ENCODE data around the gene C1orf21. TPM values are rescaled to one million over a fixed set of nuclear protein-coding genes. Genes with fewer than 3 reads are reported as not detected.

Gene C1orf21
- total and polyA plus RNA-seq, 2 donors (not counting 1 experiment from before 2014, with no cell fraction given): 53.0 to 95.4 TPM

GRCh38 chr1:184630679-184631060 lies 243.8 kb downstream of the C1orf21 start:
- Histone ChIP-seq H3K27me3 (ENCODE audit: control insufficient read depth, insufficient read depth, low read length) (no peaks in the 10 kb centered on the region), H3K4me1 (ENCODE audit: control insufficient read depth, extremely low read depth, insufficient read depth, low read length) (peaks cover 6% of the 10 kb centered on the region), H3K79me2 (ENCODE audit: control insufficient read depth, insufficient read depth, low read length) (no peaks in the 10 kb centered on the region), H4K20me1 (ENCODE audit: control insufficient read depth, extremely low read depth, insufficient read depth, low read length) (no peaks in the 10 kb centered on the region), H2AFZ (ENCODE audit: low read length) (no peak overlapping the region), H3K4me2 (ENCODE audit: extremely low read depth, insufficient read depth, low read length) (no peak overlapping the region), H3K9ac (ENCODE audit: insufficient read depth, low read length) (no peak overlapping the region), H3K4me3 (replicated peaks in 1 of 4; ENCODE audit: control extremely low read depth in 1 of 4, insufficient read depth in 1 of 4, low read depth in 3 of 4, low read length in 4 of 4) (no peak overlapping the region), H3K9me3 (ENCODE audit: control insufficient read depth, insufficient read depth, low read depth, low read length) (no peaks in the 10 kb centered on the region), H3K27ac (ENCODE audit: insufficient read depth, low read length) (no peak overlapping the region), H3K36me3 (ENCODE audit: control insufficient read depth, insufficient read depth, low read length) (no peaks in the 10 kb centered on the region)
- TF ChIP-seq EZH2 (IDR thresholded peaks at IDR 0.05; ENCODE audit: low read length, missing control alignments) (no peak), CTCF (conservative IDR thresholded peaks at IDR 0.05 in 1 of 2, IDR thresholded peaks at IDR 0.05 in 1 of 2; ENCODE audit: low read depth in 1 of 2, low read length in 2 of 2) (no peak)
- peak in 1 of 2 donors; percentile 22 for DNase-seq (ENCODE audit: low read depth in 2 of 2)

GRCh38 chr1:184632415-184633175 lies 245.8 kb downstream of the C1orf21 start:
- Histone ChIP-seq H3K4me3 (replicated peaks in 1 of 4; ENCODE audit: control extremely low read depth in 1 of 4, insufficient read depth in 1 of 4, low read depth in 3 of 4, low read length in 4 of 4) (no peak overlapping the region), H4K20me1 (ENCODE audit: control insufficient read depth, extremely low read depth, insufficient read depth, low read length) (no peaks in the 10 kb centered on the region), H3K79me2 (ENCODE audit: control insufficient read depth, insufficient read depth, low read length) (no peaks in the 10 kb centered on the region), H3K4me2 (ENCODE audit: extremely low read depth, insufficient read depth, low read length) (no peak overlapping the region), H3K4me1 (ENCODE audit: control insufficient read depth, extremely low read depth, insufficient read depth, low read length) (peaks cover 6% of the 10 kb centered on the region), H3K27ac (ENCODE audit: insufficient read depth, low read length) (no peak overlapping the region), H3K9me3 (ENCODE audit: control insufficient read depth, insufficient read depth, low read depth, low read length) (no peaks in the 10 kb centered on the region), H2AFZ (ENCODE audit: low read length) (no peak overlapping the region), H3K9ac (ENCODE audit: insufficient read depth, low read length) (no peak overlapping the region), H3K27me3 (ENCODE audit: control insufficient read depth, insufficient read depth, low read length) (no peaks in the 10 kb centered on the region), H3K36me3 (ENCODE audit: control insufficient read depth, insufficient read depth, low read length) (no peaks in the 10 kb centered on the region)
- TF ChIP-seq EZH2 (IDR thresholded peaks at IDR 0.05; ENCODE audit: low read length, missing control alignments): no peak
- no peak for TF ChIP-seq CTCF (conservative IDR thresholded peaks at IDR 0.05 in 1 of 2, IDR thresholded peaks at IDR 0.05 in 1 of 2; ENCODE audit: low read depth in 1 of 2, low read length in 2 of 2)
- DNase-seq (ENCODE audit: low read depth in 2 of 2): no peak

- Histone ChIP-seq H3K36me3 (ENCODE audit: control insufficient read depth, insufficient read depth, low read length) (no peaks in the 10 kb centered on the region), H4K20me1 (ENCODE audit: control insufficient read depth, extremely low read depth, insufficient read depth, low read length) (no peaks in the 10 kb centered on the region), H3K27ac (ENCODE audit: insufficient read depth, low read length) (no peak overlapping the region), H3K4me1 (ENCODE audit: control insufficient read depth, extremely low read depth, insufficient read depth, low read length) (peaks cover 6% of the 10 kb centered on the region), H3K9me3 (ENCODE audit: control insufficient read depth, insufficient read depth, low read depth, low read length) (no peaks in the 10 kb centered on the region), H3K4me2 (ENCODE audit: extremely low read depth, insufficient read depth, low read length) (no peak overlapping the region), H3K9ac (ENCODE audit: insufficient read depth, low read length) (no peak overlapping the region), H3K4me3 (replicated peaks in 1 of 4; ENCODE audit: control extremely low read depth in 1 of 4, insufficient read depth in 1 of 4, low read depth in 3 of 4, low read length in 4 of 4) (no peak overlapping the region), H3K27me3 (ENCODE audit: control insufficient read depth, insufficient read depth, low read length) (no peaks in the 10 kb centered on the region), H2AFZ (ENCODE audit: low read length) (no peak overlapping the region), H3K79me2 (ENCODE audit: control insufficient read depth, insufficient read depth, low read length) (no peaks in the 10 kb centered on the region)
- no peak for TF ChIP-seq CTCF (conservative IDR thresholded peaks at IDR 0.05 in 1 of 2, IDR thresholded peaks at IDR 0.05 in 1 of 2; ENCODE audit: low read depth in 1 of 2, low read length in 2 of 2)
- TF ChIP-seq EZH2 (IDR thresholded peaks at IDR 0.05; ENCODE audit: low read length, missing control alignments): no peak
- DNase-seq (ENCODE audit: low read depth in 2 of 2): no peak
Measured at GRCh38 chr1:184633785-184634184, 247.0 kb downstream of the C1orf21 start.

Data from fibroblast of lung (primary cell).